Measurements from ENCODE around the gene FGF14. TPM values are rescaled to one million over a fixed set of nuclear protein-coding genes. Genes with fewer than 3 reads are reported as not detected.

Gene FGF14
- total RNA-seq, 2 experiments from 2014 or later, result not detected

DNA sequence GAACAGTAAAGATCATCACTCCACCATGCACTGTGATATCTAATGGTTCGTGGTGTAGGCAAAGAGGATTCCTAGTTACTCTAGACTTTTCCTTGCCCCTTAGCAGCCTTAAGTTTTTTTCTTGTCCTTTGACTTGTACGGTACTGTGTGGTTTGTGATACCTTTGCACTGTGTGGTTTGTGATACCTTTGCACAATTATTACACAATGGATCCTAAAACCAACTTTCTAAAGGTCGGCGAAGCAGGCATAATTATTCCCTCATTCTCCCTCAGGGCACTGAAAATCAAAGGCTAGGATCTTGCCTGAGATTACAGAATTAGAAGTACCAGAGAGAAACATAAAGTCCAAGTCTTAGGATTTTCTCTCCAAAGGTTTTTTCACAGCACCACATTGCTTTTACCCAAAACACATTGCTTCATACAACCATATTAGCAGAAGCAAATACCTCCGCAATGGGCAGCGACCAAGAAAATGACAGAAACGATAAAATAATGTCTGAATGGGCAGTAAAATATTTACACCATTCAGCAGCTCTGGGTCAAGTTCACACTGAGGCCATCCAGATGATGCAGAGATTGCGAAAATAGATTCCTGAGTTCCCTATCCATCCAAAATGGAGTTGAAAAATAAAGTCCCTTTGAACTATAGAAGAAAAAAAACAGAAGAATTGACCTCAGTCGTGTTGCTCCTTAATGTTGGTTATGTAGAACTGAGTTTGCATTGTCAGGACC is 106.4 kb downstream of the FGF14 start:
- Mint-ChIP-seq H3K27me3 (peaks cover 5% of the 10 kb centered on the region), H3K9me3 (no peaks in the 10 kb centered on the region), H3K27ac (no peak overlapping the region), H3K4me3 (no peak overlapping the region), H3K36me3 (no peaks in the 10 kb centered on the region), H3K4me1 (ENCODE audit: low read depth) (no peaks in the 10 kb centered on the region)
- intact Hi-C loops (cut with micrococcal nuclease), result no loop called here
- ChIA-PET POLR2A (no interaction called here), CTCF (no interaction called here)
- no peak for DNase-seq

DNA sequence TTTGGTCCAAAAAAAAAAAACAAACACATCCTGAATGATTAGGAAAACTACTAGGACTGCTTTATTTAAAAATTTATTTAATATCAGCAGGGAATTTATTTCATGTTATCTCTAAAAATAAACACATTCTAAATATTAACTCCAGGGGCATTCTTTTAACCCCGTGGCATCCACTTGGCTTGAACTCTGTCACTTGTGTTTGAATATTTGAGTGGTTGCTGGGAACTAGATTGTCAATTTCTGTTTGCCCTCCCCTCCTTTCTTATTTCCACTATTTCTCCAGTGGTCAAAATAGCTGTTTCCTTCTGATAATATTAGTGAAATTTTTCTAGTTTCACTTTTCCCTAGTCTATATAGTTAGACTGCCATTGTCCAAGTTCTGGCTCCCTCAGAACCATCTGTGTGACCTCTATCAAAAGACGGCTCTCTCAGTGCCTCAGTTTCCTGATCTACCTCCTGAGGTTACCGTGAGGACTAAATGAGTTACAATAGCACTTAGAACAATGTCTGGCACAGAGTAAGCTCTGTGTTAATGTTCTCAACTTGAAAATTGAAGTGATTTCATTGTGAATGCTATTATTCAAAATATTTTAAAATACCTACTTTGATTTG is 107.3 kb downstream of the FGF14 start:
- intact Hi-C loops (cut with micrococcal nuclease), result no loop called here
- POLR2A ChIA-PET, result no interaction called here

DNA sequence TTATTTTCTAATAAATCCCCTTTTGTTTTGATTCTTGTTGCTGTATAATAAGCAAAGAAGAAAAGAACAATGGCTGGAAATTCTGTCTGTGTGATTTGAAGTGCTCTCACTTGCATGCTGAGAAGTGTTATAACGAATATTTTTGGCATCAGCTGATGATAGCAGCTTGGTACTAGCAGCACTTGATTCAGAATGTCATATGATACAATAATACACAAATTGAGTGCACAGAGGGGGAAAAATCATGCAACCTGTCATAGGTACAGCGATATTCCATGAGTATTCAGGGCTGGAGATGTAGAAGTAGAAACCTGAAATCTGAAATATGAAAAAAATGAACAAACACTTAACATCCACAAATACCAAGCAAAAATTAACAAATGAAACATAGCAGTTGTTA is 108.1 kb downstream of the FGF14 start:
- Mint-ChIP-seq H3K4me1 (ENCODE audit: low read depth) (no peaks in the 10 kb centered on the region), H3K27me3 (peaks cover 2% of the 10 kb centered on the region), H3K36me3 (no peaks in the 10 kb centered on the region), H3K9me3 (no peaks in the 10 kb centered on the region), H3K4me3 (no peak overlapping the region), H3K27ac (no peak overlapping the region)
- no peak for DNase-seq
- CTCF ChIA-PET, result no interaction called here
- intact Hi-C loops (cut with micrococcal nuclease), result no loop called here
- POLR2A ChIA-PET, result no interaction called here

More for the DNA sequence above, 107.3 kb downstream of the FGF14 start:
- Mint-ChIP-seq H3K9me3 (no peaks in the 10 kb centered on the region), H3K4me1 (ENCODE audit: low read depth) (no peaks in the 10 kb centered on the region), H3K4me3 (no peak overlapping the region), H3K36me3 (no peaks in the 10 kb centered on the region), H3K27ac (no peak overlapping the region), H3K27me3 (peaks cover 2% of the 10 kb centered on the region)
- no peak for DNase-seq
- CTCF ChIA-PET, result no interaction called here

DNA sequence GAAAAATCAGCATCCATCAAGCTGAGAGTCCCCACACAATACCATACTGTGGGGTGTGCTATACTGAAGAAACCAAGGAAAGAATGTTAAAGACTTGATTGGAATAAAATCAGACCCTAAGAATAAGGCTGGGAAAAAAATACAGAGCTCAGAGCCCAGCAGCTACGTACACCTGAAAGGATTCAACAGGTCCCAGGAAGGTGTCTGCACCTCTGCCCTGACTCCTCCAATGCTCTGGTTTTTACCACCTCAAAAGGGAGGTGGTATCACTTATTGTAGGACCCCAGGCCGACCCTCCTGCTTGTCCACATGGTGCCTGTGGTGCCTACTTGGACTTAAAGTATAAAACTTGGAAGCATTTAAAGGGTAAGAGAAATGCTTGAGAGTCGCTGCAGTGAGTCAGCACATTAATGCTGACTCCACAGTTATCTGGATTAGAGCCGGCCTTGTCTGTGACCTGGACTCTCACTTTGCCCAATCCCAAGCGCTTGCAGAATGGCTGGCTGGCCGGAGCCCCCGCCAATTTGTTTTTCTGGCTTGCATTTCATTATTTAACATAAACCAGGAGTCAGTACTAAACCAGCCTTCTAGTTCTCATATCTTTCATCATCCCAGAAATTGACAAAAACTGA is 110.1 kb downstream of the FGF14 start:
- Mint-ChIP-seq H3K4me1 (ENCODE audit: low read depth) (no peaks in the 10 kb centered on the region), H3K27ac (no peak overlapping the region), H3K27me3 (peaks cover 2% of the 10 kb centered on the region), H3K4me3 (no peak overlapping the region), H3K36me3 (no peaks in the 10 kb centered on the region), H3K9me3 (no peaks in the 10 kb centered on the region)
- intact Hi-C loops (cut with micrococcal nuclease), result no loop called here
- ChIA-PET POLR2A (no interaction called here), CTCF (no interaction called here)
- DNase-seq, result no peak

DNA sequence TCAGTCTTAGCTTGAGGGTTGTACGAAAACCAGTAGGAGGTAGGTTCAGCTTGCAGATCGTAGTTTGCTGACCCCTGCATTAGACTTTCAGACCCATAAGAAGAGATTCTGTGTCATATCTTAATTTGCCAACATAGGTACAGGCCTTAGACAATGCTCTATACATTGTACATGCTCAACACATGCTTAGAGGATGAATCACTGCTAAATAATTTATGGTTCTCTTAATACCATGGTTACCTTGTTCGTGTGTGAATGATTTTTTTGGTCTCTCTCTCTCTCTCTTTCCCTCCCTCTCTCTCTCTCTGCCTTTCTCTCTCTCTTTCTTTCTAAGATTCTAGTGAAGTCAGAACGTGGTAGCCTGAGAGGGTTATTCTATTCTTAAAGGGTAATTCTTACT is 112.2 kb downstream of the FGF14 start:
- Mint-ChIP-seq H3K27me3 (peaks cover 2% of the 10 kb centered on the region), H3K27ac (no peak overlapping the region), H3K4me3 (no peak overlapping the region), H3K9me3 (no peaks in the 10 kb centered on the region), H3K4me1 (ENCODE audit: low read depth) (no peaks in the 10 kb centered on the region), H3K36me3 (no peaks in the 10 kb centered on the region)
- ChIA-PET CTCF (no interaction called here), POLR2A (no interaction called here)
- no peak for DNase-seq
- intact Hi-C loops (cut with micrococcal nuclease), result no loop called here

DNA sequence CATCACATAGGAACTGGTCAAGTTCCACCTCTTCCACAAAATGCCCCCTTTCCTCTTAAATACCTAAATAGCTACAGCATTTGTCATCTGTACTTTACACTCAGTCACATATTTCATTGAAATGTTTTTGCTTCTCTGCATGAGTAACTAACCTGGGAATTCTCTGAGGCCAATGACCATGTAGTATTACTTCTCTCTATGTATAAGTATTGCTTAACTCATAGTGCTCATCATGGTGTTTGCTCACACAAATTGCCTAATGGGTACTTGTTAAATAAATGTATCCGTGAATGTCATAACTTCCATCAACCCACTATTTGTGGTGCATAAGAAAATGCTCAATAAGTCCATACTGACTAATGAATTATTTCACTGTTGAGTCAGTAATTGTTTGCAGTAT is 115.5 kb downstream of the FGF14 start:
- H3K4me3 Mint-ChIP-seq, result no peak overlapping the region
- POLR2A ChIA-PET, result no interaction called here

DNA sequence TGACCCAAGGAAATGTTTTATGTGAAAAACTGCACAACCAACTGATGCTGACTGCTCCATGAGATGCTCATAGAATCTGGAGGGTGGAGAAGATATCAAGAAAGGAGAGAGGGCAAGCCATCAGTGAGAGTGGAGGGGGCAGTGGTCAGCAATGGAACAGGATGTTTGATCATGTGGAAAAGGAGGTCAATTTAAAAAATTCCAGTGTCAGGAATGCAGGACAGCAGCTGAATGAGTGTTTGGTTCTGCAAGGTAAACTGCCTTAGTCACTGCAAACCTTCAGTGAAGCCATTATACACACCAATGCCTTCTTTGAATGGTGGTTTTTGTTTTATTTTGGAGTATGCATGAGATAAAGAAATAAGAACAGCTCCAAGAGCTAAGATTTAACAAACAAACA is 121.5 kb downstream of the FGF14 start:
- CTCF ChIA-PET, result no interaction called here
- POLR2A ChIA-PET, result no interaction called here
- peaks cover 13% of the 10 kb centered on the region for H3K27me3 Mint-ChIP-seq
- no peaks in the 10 kb centered on the region for H3K9me3 Mint-ChIP-seq
- no peaks in the 10 kb centered on the region for H3K4me1 Mint-ChIP-seq (ENCODE audit: low read depth)
- intact Hi-C loops (cut with micrococcal nuclease), result no loop called here
- H3K36me3 Mint-ChIP-seq, result no peaks in the 10 kb centered on the region
- no peak overlapping the region for H3K27ac Mint-ChIP-seq
- H3K4me3 Mint-ChIP-seq, result no peak overlapping the region
- no peak for DNase-seq

More for the DNA sequence above, 115.5 kb downstream of the FGF14 start:
- intact Hi-C loops (cut with micrococcal nuclease), result no loop called here
- no peaks in the 10 kb centered on the region for H3K4me1 Mint-ChIP-seq (ENCODE audit: low read depth)
- no peak for DNase-seq
- no peaks in the 10 kb centered on the region for H3K36me3 Mint-ChIP-seq
- CTCF ChIA-PET, result no interaction called here
- peaks cover 7% of the 10 kb centered on the region for H3K27me3 Mint-ChIP-seq
- no peaks in the 10 kb centered on the region for H3K9me3 Mint-ChIP-seq
- no peak overlapping the region for H3K27ac Mint-ChIP-seq

DNA sequence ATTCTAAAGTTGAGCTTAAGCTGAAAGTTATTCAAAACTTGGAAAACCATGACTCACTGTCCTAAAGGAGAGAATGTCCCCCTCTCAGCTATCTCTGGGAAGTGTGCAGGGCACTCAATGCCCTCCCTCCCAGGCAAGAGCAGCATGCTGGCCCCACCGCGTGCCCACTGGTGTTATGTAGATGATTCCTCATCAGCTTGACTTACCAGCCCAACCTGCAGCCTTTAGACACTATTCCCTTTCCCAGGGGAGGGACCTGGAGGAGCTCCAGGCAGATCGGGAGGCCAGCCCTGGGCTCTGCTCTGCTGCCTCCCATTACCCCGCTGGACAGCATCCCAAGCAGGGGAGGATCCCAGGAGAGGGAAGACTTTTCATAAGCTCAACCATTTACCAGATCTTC is 124.6 kb downstream of the FGF14 start:
- no peaks in the 10 kb centered on the region for H3K36me3 Mint-ChIP-seq
- ChIA-PET CTCF (interaction anchor here (1.0 kb wide), 1 partner anchor 30 kb away, joined by 3 read pairs; no protein-coding TSS in a partner anchor), POLR2A (no interaction called here)
- no peaks in the 10 kb centered on the region for H3K9me3 Mint-ChIP-seq
- intact Hi-C loops (cut with micrococcal nuclease), result no loop called here
- H3K4me1 Mint-ChIP-seq (ENCODE audit: low read depth), result no peaks in the 10 kb centered on the region
- H3K27me3 Mint-ChIP-seq, result peaks cover 14% of the 10 kb centered on the region
- no peak overlapping the region for H3K4me3 Mint-ChIP-seq
- no peak overlapping the region for H3K27ac Mint-ChIP-seq
- no peak for DNase-seq

DNA sequence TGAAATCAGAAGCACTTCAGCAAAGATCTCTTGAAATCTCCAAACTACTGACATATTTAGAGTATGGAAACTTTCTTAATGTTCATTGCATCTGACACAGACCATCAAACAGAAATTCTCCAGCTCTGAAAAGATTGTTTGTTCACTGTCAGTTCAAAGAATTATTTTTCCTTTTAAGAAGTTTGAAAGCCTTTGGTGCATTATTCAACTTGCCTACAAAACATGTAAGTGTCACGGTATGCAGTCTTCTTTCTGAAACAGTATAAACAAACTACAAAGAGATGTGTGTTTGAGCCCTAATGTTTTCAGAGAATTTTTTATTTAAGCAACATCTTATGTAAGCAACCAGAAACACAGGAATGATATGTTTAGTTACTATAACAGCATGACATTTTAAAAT is 125.4 kb downstream of the FGF14 start:
- DNase-seq, result no peak
- Mint-ChIP-seq H3K4me1 (ENCODE audit: low read depth) (no peaks in the 10 kb centered on the region), H3K27ac (no peak overlapping the region), H3K36me3 (no peaks in the 10 kb centered on the region), H3K9me3 (no peaks in the 10 kb centered on the region), H3K27me3 (peaks cover 10% of the 10 kb centered on the region), H3K4me3 (no peak overlapping the region)
- ChIA-PET CTCF (no interaction called here), POLR2A (no interaction called here)
- intact Hi-C loops (cut with micrococcal nuclease), result no loop called here

DNA sequence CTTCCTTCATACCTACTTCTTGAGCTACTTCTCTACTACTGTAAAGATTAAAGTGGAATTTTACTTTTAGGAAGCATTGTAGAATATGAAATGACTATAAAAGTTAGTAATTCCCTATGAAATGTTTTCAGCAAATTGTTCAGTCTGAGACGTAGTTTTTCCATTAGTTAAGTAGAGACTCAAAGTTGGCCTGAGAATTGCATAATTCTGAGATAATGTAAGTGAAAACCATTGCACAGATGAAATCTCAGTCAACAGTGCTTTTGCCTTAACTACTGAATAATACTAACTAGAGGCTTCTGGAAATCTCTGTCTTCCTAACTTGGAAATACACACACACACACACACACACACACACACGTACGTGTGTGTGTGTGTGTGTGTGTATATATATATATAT is 125.9 kb downstream of the FGF14 start:
- H3K4me3 Mint-ChIP-seq, result no peak overlapping the region
- H3K27ac Mint-ChIP-seq, result no peak overlapping the region
- POLR2A ChIA-PET, result no interaction called here
- H3K36me3 Mint-ChIP-seq, result no peaks in the 10 kb centered on the region
- no peaks in the 10 kb centered on the region for H3K4me1 Mint-ChIP-seq (ENCODE audit: low read depth)
- no peaks in the 10 kb centered on the region for H3K9me3 Mint-ChIP-seq
- peaks cover 8% of the 10 kb centered on the region for H3K27me3 Mint-ChIP-seq
- no peak for DNase-seq
- CTCF ChIA-PET, result no interaction called here
- intact Hi-C loops (cut with micrococcal nuclease), result no loop called here

DNA sequence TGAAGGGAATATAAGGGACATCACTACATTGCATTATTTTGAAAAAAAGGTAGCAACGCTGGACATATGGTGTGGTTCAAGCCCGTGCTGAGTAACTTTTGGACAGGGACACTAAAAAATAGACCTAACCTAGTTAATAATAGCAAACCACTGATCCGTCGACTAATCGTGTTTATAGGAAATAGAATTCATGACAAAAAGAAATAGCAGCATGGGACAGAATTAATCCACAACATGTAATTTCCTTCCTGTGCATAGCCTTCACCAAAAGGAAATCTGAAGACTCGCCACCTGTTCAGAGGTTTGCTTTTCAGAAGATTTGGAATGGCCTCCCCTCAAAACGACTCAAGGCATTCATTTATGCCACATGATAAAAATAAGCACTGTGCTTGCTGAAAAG is 128.7 kb downstream of the FGF14 start:
- intact Hi-C loops (cut with micrococcal nuclease), result no loop called here
- H3K27me3 Mint-ChIP-seq, result peaks cover 6% of the 10 kb centered on the region
- no peaks in the 10 kb centered on the region for H3K4me1 Mint-ChIP-seq (ENCODE audit: low read depth)
- POLR2A ChIA-PET, result no interaction called here
- H3K36me3 Mint-ChIP-seq, result no peaks in the 10 kb centered on the region
- no peak overlapping the region for H3K27ac Mint-ChIP-seq
- H3K4me3 Mint-ChIP-seq, result no peak overlapping the region
- no peaks in the 10 kb centered on the region for H3K9me3 Mint-ChIP-seq
- no peak for DNase-seq
- CTCF ChIA-PET, result no interaction called here

DNA sequence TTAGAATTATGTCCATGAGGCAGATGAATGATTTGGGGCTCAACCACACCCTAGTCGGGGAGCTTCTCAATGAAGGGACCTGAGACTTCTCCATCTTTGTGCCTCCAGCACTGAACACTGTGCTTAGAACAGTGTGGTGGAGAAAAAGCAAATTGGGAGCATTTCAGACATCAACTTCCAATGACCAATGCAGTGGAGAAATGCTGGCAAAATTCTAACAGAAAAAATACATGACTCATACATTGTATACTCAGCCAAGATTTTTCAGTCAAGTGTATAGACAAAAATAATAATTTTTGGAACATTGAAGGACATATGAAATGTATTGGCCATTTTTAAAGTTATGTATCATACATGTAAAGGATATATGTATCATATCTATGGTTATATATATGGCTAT is 134.7 kb downstream of the FGF14 start:
- Mint-ChIP-seq H3K27ac (no peak overlapping the region), H3K4me3 (no peak overlapping the region), H3K27me3 (peaks cover 5% of the 10 kb centered on the region), H3K4me1 (ENCODE audit: low read depth) (no peaks in the 10 kb centered on the region), H3K9me3 (no peaks in the 10 kb centered on the region), H3K36me3 (no peaks in the 10 kb centered on the region)
- intact Hi-C loops (cut with micrococcal nuclease), result no loop called here
- ChIA-PET POLR2A (no interaction called here), CTCF (no interaction called here)
- DNase-seq, result no peak

DNA sequence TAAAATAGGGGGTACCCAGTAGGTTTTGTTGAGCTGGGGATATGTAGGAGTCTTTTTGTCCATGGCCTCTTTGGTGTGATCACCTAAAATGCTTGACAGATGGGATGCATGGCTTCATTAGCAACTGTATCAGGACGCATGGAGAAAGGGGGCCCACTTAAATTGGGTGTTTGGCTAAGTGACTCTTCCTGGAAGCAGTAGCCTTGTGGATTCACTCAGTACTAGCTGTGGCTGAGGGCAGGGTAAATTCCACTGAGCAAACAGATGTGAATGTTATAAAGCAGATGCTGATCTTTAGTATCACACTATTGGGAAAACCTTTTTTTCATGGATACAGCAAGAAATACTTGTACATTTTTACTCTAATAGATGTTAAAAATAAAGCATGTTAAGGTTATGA is 140.0 kb downstream of the FGF14 start:
- ChIA-PET POLR2A (no interaction called here), CTCF (no interaction called here)
- Mint-ChIP-seq H3K4me1 (ENCODE audit: low read depth) (no peaks in the 10 kb centered on the region), H3K27ac (no peak overlapping the region), H3K4me3 (no peak overlapping the region), H3K9me3 (no peaks in the 10 kb centered on the region), H3K36me3 (no peaks in the 10 kb centered on the region), H3K27me3 (peaks cover 3% of the 10 kb centered on the region)
- intact Hi-C loops (cut with micrococcal nuclease), result no loop called here
- no peak for DNase-seq

Measured in activated CD4-positive, alpha-beta memory T cell treated with anti-CD3 and anti-CD28 coated beads for 36 hours (primary cell).